Spleen (tissue), 11 donors: Measurements from ENCODE around the gene CHST15. TPM values are rescaled to one million over a fixed set of nuclear protein-coding genes. Genes with fewer than 3 reads are reported as not detected.

ENCODE experiments used
- DNase-seq: peaks from one replicate; pipeline ENCODE4 v3.0.0-alpha.2; 2020
- H3K27ac ChIP-seq, 8 donors: fragments of 200-600 bp; sonication (generic) in 7 of 8; 1 replicate in 4 of 8; 2 replicates in 4 of 8; pipeline versions ENCODE4 v1.5.0 to v1.8.0; 2016 to 2021; ENCODE audit warnings: inconsistent platforms in 4 of 8, mild to moderate bottlenecking in 4 of 8, moderate library complexity in 1 of 8
- H3K27me3 ChIP-seq, 7 donors: fragments of 200-600 bp; sonication (generic) in 6 of 7; replicated peaks in 1 of 7; 1 replicate in 4 of 7; 2 replicates in 3 of 7; pipeline versions ENCODE4 v1.5.0 to v1.8.0; 2016 to 2021; ENCODE audit warnings: inconsistent platforms in 3 of 7, mild to moderate bottlenecking in 1 of 7
- H3K36me3 ChIP-seq, 6 donors: fragments of 200-600 bp; sonication (generic) in 5 of 6; 1 replicate in 4 of 6; 2 replicates in 2 of 6; pipeline versions ENCODE4 v1.5.0 to v1.8.0; 2016 to 2021; ENCODE audit warnings: inconsistent platforms in 2 of 6
- H3K4me1 ChIP-seq, 6 donors: fragments of 200-600 bp; sonication (generic) in 5 of 6; 1 replicate in 3 of 6; 2 replicates in 3 of 6; pipeline versions ENCODE4 v1.5.0 to v1.8.0; 2016 to 2021; ENCODE audit warnings: inconsistent platforms in 3 of 6
- H3K4me3 ChIP-seq, 8 donors: fragments of 200-600 bp; sonication (generic) in 7 of 8; 1 replicate in 4 of 8; 2 replicates in 4 of 8; pipeline versions ENCODE4 v1.5.0 to v1.8.0; 2016 to 2021; ENCODE audit warnings: inconsistent platforms in 4 of 8, mild to moderate bottlenecking in 4 of 8, moderate library complexity in 2 of 8
- H3K9me3 ChIP-seq, 8 donors: fragments of 200-600 bp; sonication (generic) in 7 of 8; 1 replicate in 4 of 8; 2 replicates in 4 of 8; pipeline versions ENCODE4 v1.5.0 to v1.8.0; 2016 to 2021; ENCODE audit warnings: inconsistent platforms in 4 of 8
- CTCF ChIP-seq, 11 experiments: fragments of 200-600 bp in 7 of 11; fragments of 450-650 bp in 4 of 11; sonication (generic) in 4 of 11; IDR thresholded peaks in 8 of 11; conservative IDR thresholded peaks in 3 of 11; 1 replicate in 7 of 11; 2 replicates in 4 of 11; pipeline versions ENCODE4 v1.4.0 to v1.8.0; 2016 to 2021; ENCODE audit warnings: antibody characterized with exemption in 11 of 11, inconsistent platforms in 4 of 11, mild to moderate bottlenecking in 1 of 11
- POLR2A ChIP-seq, 3 donors: fragments of 450-650 bp; IDR thresholded peaks; one replicate each; pipeline ENCODE4 v1.5.1; 2017; ENCODE audit warnings: antibody characterized with exemption in 3 of 3, mild to moderate bottlenecking in 1 of 3
- POLR2AphosphoS5 ChIP-seq, 3 donors: sonication (generic); formaldehyde crosslinking; IDR thresholded peaks; one replicate each; pipeline ENCODE4 v1.5.1; 2017; ENCODE audit warnings: antibody characterized with exemption in 3 of 3
- WGBS, 5 donors: extraction: QIAGEN DNeasy Blood & Tissue Kit in 3 of 5; methylation state at CpG; one replicate each; pipeline versions ENCODE4 v1.1.5 to v1.1.7; 2013 to 2018; 5-methylcytosine and 5-hydroxymethylcytosine counted together
- intact Hi-C: fragments of 100-400 bp; cut with DNase I; formaldehyde crosslinking; loops from one replicate; pipeline ENCODE4 v1.15.0; 2023; ENCODE audit warnings: low total_unique reads
- polyA plus RNA-seq, 3 donors: library from polyadenylated mRNA; stranded (reverse); fragments of 200-250 nt; gene quantifications; one replicate each; pipeline ENCODE4 v1.2.1, GENCODE V29; 2013
- total RNA-seq, 7 donors: library from RNA; depleted of rRNA in 3 of 7; stranded (reverse); fragments of >200 nt in 3 of 7; fragmentation: NEBNext Ultra II Directional in 4 of 7; extraction: Animal tissue kit (Norgen Biotek cat#: 25700) in 4 of 7; gene quantifications; one replicate each; pipeline versions ENCODE4 v1.1.0 to v1.2.1, GENCODE V29; 2016 to 2021
- donor health status: healthy with polysubstance abuse.
- donor health status: DM: no; HTN: no; CAD: no; lungs with moderate emphysema.
- donor health status: DM: no; HTN: no; CAD: no.
- donor health status: Bipolar disorder and iron deficiency.
- donor health status: healthy.
- donor health status: DM: no; HTN: no; CAD: no.
- donor health status: DM: yes; HTN: yes; CAD: no.

The CHST15 gene
- total and polyA plus RNA-seq, 10 donors, result 6.1 to 133 (median 102) TPM

- Histone ChIP-seq H3K36me3 (peaks cover 0 to 100% (median 25%) of the 10 kb centered on the region in 6 donors), H3K4me1 (peaks cover 0 to 55% (median 20%) of the 10 kb centered on the region in 6 donors), H3K27ac (peak overlapping the region in 1 of 8 donors; percentile 14), H3K27me3 (no peaks in the 10 kb centered on the region), H3K9me3 (peaks cover 0 to 12% (median 4%) of the 10 kb centered on the region in 8 donors), H3K4me3 (no peak overlapping the region)
- TF ChIP-seq POLR2AphosphoS5 (IDR thresholded peaks at IDR 0.05), result no peak
- TF ChIP-seq POLR2A (IDR thresholded peaks at IDR 0.05), result no peak
- TF ChIP-seq CTCF (IDR thresholded peaks at IDR 0.05 in 8 of 11, conservative IDR thresholded peaks at IDR 0.05 in 3 of 11), result no peak
- WGBS, 5 donors, result 80 to 92% (median 86%) methylated on average over 7 of the region's 7 CpGs
- peak; percentile 43 for DNase-seq
- intact Hi-C loops, result no loop called here
Measured at GRCh38 chr10:124012991-124013390, 80.4 kb downstream of the CHST15 start.

- no peaks in the 10 kb centered on the region for H3K27me3 ChIP-seq
- H3K4me1 ChIP-seq, result peaks cover 0 to 51% (median 20%) of the 10 kb centered on the region in 6 donors
- no peak for DNase-seq
- WGBS, 5 donors, result 47 to 95% (median 88%) methylated on average over 3 of the region's 3 CpGs
- peaks cover 0 to 12% (median 4%) of the 10 kb centered on the region in 8 donors for H3K9me3 ChIP-seq
- peaks cover 0 to 100% (median 29%) of the 10 kb centered on the region in 6 donors for H3K36me3 ChIP-seq
- TF ChIP-seq POLR2AphosphoS5 (IDR thresholded peaks at IDR 0.05) (no peak), POLR2A (IDR thresholded peaks at IDR 0.05) (no peak), CTCF (IDR thresholded peaks at IDR 0.05 in 8 of 11, conservative IDR thresholded peaks at IDR 0.05 in 3 of 11) (no peak)
- intact Hi-C loops, result no loop called here
- no peak overlapping the region for H3K4me3 ChIP-seq
- peak overlapping the region in 2 of 8 donors; percentile 14 to 39 for H3K27ac ChIP-seq
Measured at GRCh38 chr10:124012583-124012982, 80.8 kb downstream of the CHST15 start.

GRCh38 chr10:124012066-124012465 lies 81.3 kb downstream of the CHST15 start:
- TF ChIP-seq CTCF (IDR thresholded peaks at IDR 0.05 in 8 of 11, conservative IDR thresholded peaks at IDR 0.05 in 3 of 11), result no peak
- TF ChIP-seq POLR2A (IDR thresholded peaks at IDR 0.05), result no peak
- no peak for TF ChIP-seq POLR2AphosphoS5 (IDR thresholded peaks at IDR 0.05)
- 86 to 98% (median 93%) methylated on average over 5 of the region's 5 CpGs for WGBS, 5 donors
- peak; percentile 22 for DNase-seq
- peaks cover 0 to 46% (median 20%) of the 10 kb centered on the region in 6 donors for H3K4me1 ChIP-seq
- intact Hi-C loops, result no loop called here
- no peaks in the 10 kb centered on the region for H3K27me3 ChIP-seq
- H3K36me3 ChIP-seq, result peaks cover 0 to 100% (median 30%) of the 10 kb centered on the region in 6 donors
- peaks cover 0 to 12% (median 4%) of the 10 kb centered on the region in 8 donors for H3K9me3 ChIP-seq
- H3K27ac ChIP-seq, result peak overlapping the region in 4 of 8 donors; percentile 21 to 56 (median 44)
- no peak overlapping the region for H3K4me3 ChIP-seq

GRCh38 chr10:124011464-124011863 lies 81.9 kb downstream of the CHST15 start:
- Histone ChIP-seq H3K27ac (peak overlapping the region in 5 of 8 donors; percentile 19 to 56 (median 39)), H3K36me3 (peaks cover 0 to 100% (median 33%) of the 10 kb centered on the region in 6 donors)
- 77 to 89% (median 84%) methylated on average over 10 to 11 of the region's 11 CpGs for WGBS, 5 donors

More at GRCh38 chr10:124011464-124011863, 81.9 kb downstream of the CHST15 start:
- no peaks in the 10 kb centered on the region for H3K27me3 ChIP-seq
- no peak overlapping the region for H3K4me3 ChIP-seq
- TF ChIP-seq CTCF (IDR thresholded peaks at IDR 0.05 in 8 of 11, conservative IDR thresholded peaks at IDR 0.05 in 3 of 11) (no peak), POLR2A (IDR thresholded peaks at IDR 0.05) (no peak), POLR2AphosphoS5 (IDR thresholded peaks at IDR 0.05) (peak in 2 of 3 donors; percentile 27 to 58)
- intact Hi-C loops, result no loop called here
- DNase-seq, result peak; percentile 69
- H3K9me3 ChIP-seq, result peaks cover 0 to 12% (median 4%) of the 10 kb centered on the region in 8 donors
- peaks cover 0 to 40% (median 18%) of the 10 kb centered on the region in 6 donors for H3K4me1 ChIP-seq
